GM12878 (cell line): ENCODE results near the gene PPIP5K2. TPM values are rescaled to one million over a fixed set of nuclear protein-coding genes. Genes with fewer than 3 reads are reported as not detected.

Source experiments
- ATAC-seq: fragments of 200-7000 bp; cut with Tn5 transposase; 3 replicates; pipeline ENCODE4 v1.9.1; 2020; ENCODE audit warnings: mild to moderate bottlenecking, moderate library complexity
- BruUV-seq: library from RNA; stranded (reverse); fragments of 400-500 nt; replicated peaks from 2 replicates; lab custom pipeline; 2021; lab: Mats Ljungman, UMichigan
- CTCF ChIA-PET: fragments of 300-600 bp; sonication (Branson Sonifier 250); formaldehyde crosslinking; extraction: SDS; loops from one replicate; lab custom pipeline; 2021; ENCODE audit warnings: inconsistent platforms; lab: Yijun Ruan, JAX
- POLR2A ChIA-PET: fragments of 350-600 bp; formaldehyde crosslinking; extraction: SDS; loops from one replicate; lab custom pipeline; 2021; ENCODE audit warnings: inconsistent platforms; lab: Charles Lee
- RAD21 ChIA-PET: fragments of 300-600 bp; sonication (Branson Sonifier 250); formaldehyde crosslinking; loops from one replicate; lab custom pipeline; 2023; ENCODE audit warnings: antibody characterized with exemption; ENCODE audit not compliant: unreplicated experiment; lab: Charles Lee
- SMC1A ChIA-PET: fragments of 300-600 bp; sonication (Branson Sonifier 250); formaldehyde crosslinking; loops from one replicate; lab custom pipeline; 2023; ENCODE audit not compliant: unreplicated experiment, uncharacterized antibody; lab: Charles Lee
- DNase-seq: peaks from one replicate; pipeline ENCODE4 v3.0.0-alpha.2; 2011; ENCODE audit warnings: low read depth, low spot score
- FAIRE-seq: peaks from 3 replicates; lab custom pipeline; 2011; peaks lifted over from hg19 to GRCh38; lab: Jason Lieb, UNC
- H2AFZ ChIP-seq: 2 replicates; pipeline ENCODE4 v1.6.0; 2011; ENCODE audit warnings: low read depth, low read length, control low read depth; ENCODE audit not compliant: control insufficient read depth
- H3K27ac ChIP-seq: 2 replicates; pipeline ENCODE4 v1.5.1; 2011; ENCODE audit warnings: control low read depth; ENCODE audit not compliant: control insufficient read depth, insufficient read depth
- H3K27me3 ChIP-seq, 2 experiments: replicated peaks in 1 of 2; 2 replicates each; pipeline versions ENCODE4 v1.6.0 to v1.6.1; 2011; ENCODE audit warnings: low read length in 1 of 2; ENCODE audit not compliant: control insufficient read depth in 2 of 2, insufficient read depth in 2 of 2
- H3K36me3 ChIP-seq, 2 experiments: 2 replicates each; pipeline ENCODE4 v1.5.1; 2011; ENCODE audit warnings: low read length in 1 of 2; ENCODE audit not compliant: control insufficient read depth in 2 of 2, insufficient read depth in 2 of 2
- H3K4me1 ChIP-seq: 2 replicates; pipeline ENCODE4 v1.6.1; 2011; ENCODE audit warnings: mild to moderate bottlenecking, low read length, moderate library complexity, mixed read lengths; ENCODE audit not compliant: control insufficient read depth, insufficient read depth
- H3K4me2 ChIP-seq: 2 replicates; pipeline ENCODE4 v1.6.0; 2011; ENCODE audit warnings: control low read depth; ENCODE audit not compliant: control insufficient read depth, insufficient read depth
- H3K4me3 ChIP-seq: fragments of 200-600 bp; sonication (generic); 2 replicates; pipeline ENCODE4 v1.5.1; 2016
- H3K79me2 ChIP-seq: 2 replicates; pipeline ENCODE4 v1.6.0; 2011; ENCODE audit warnings: low read length; ENCODE audit not compliant: control insufficient read depth, insufficient read depth
- H3K9ac ChIP-seq: 2 replicates; pipeline ENCODE4 v1.8.0; 2011; ENCODE audit warnings: low read length, control low read depth, mixed read lengths; ENCODE audit not compliant: control insufficient read depth, insufficient read depth
- H3K9me3 ChIP-seq: replicated peaks from 3 replicates; pipeline ENCODE4 v1.5.1; 2011; ENCODE audit warnings: mild to moderate bottlenecking, low read length; ENCODE audit not compliant: control insufficient read depth, insufficient read depth
- H4K20me1 ChIP-seq: 2 replicates; pipeline ENCODE4 v1.6.0; 2011; ENCODE audit not compliant: control insufficient read depth, insufficient read depth
- CHD2 ChIP-seq: IDR thresholded peaks from 2 replicates; pipeline ENCODE4 v1.6.1; 2011; ENCODE audit warnings: low read depth, low read length, improper control_type of control experiment, borderline replicate concordance
- IRF4 ChIP-seq: IDR thresholded peaks from 2 replicates; pipeline ENCODE4 v1.6.1; 2011; ENCODE audit warnings: low read depth, low read length
- POU2F2 ChIP-seq: IDR thresholded peaks from 3 replicates; pipeline ENCODE4 v1.6.1; 2011; ENCODE audit warnings: low read depth, mild to moderate bottlenecking, low read length, borderline replicate concordance
- RFX5 ChIP-seq: IDR thresholded peaks from 2 replicates; pipeline ENCODE4 v1.6.1; 2011; ENCODE audit warnings: low read depth, low read length, improper control_type of control experiment
- STAT3 ChIP-seq: IDR thresholded peaks from 2 replicates; pipeline ENCODE4 v1.6.1; 2011; ENCODE audit warnings: low read depth, low read length, improper control_type of control experiment
- SUPT20H ChIP-seq: IDR thresholded peaks from 2 replicates; pipeline ENCODE4 v1.6.1; 2011; ENCODE audit warnings: low read depth, mild to moderate bottlenecking, low read length, moderate library complexity, borderline replicate concordance; ENCODE audit not compliant: control insufficient read depth
- WGBS: methylation state at CpG from one replicate; pipeline ENCODE4 v1.1.6; 2016; ENCODE audit warnings: low lambda C conversion rate; ENCODE audit not compliant: insufficient replicate concordance, insufficient coverage; ENCODE audit errors: missing lambda C conversion rate; 5-methylcytosine and 5-hydroxymethylcytosine counted together
- in situ Hi-C: fragments of 300-500 bp; cut with MboI; formaldehyde crosslinking; loops from 9 replicates; pipeline ENCODE4 v1.14.3; 2018; ENCODE audit warnings: mixed read lengths
- intact Hi-C: fragments of 100-400 bp; cut with micrococcal nuclease; formaldehyde crosslinking; loops from one replicate; pipeline ENCODE4 v1.14.2; 2022; ENCODE audit not compliant: unreplicated experiment
- polyA plus RNA-seq, 11 experiments: library from polyadenylated mRNA; depleted of rRNA in 4 of 11; unstranded in 6 of 11; stranded (reverse) in 5 of 11; fragments of >200 nt; fragmentation: Nextera tagmentation in 4 of 11; fragmentation: Illumina TruSeq in 1 of 11; extraction: Ambion mirVana in 4 of 11; extraction: Trizol in 1 of 11; gene quantifications; 1 replicate in 1 of 11; 2 replicates in 10 of 11; pipeline versions ENCODE4 v1.2.1 to v1.2.3, GENCODE V29; 2011 to 2016; ENCODE audit warnings: inconsistent platforms in 2 of 11, missing spikeins in 2 of 11, low read depth in 1 of 11
- total RNA-seq, 4 experiments: library from RNA; depleted of rRNA in 3 of 4; stranded (reverse); fragments of >200 nt in 3 of 4; fragmentation: Illumina TruSeq in 1 of 4; extraction: Trizol in 1 of 4; gene quantifications; 2 replicates each; pipeline versions ENCODE4 v1.2.1 to v1.2.3, GENCODE V29; 2013 to 2021
- TF ChIP-seq, protein P1 (sequence below): fragments of 450-650 bp; formaldehyde crosslinking; IDR thresholded peaks from 2 replicates; pipeline ENCODE4 v1.5.0; 2022; ENCODE audit warnings: mild to moderate bottlenecking, missing genetic modification characterization
- TF ChIP-seq, protein P2 (sequence below): fragments of 450-650 bp; conservative IDR thresholded peaks from 2 replicates; pipeline ENCODE4 v1.6.1; 2017; ENCODE audit warnings: mild to moderate bottlenecking, moderate library complexity
- TF ChIP-seq, protein P3 (sequence below): fragments of 450-650 bp; IDR thresholded peaks from 2 replicates; pipeline ENCODE4 v1.6.1; 2017; ENCODE audit warnings: mild to moderate bottlenecking, moderate library complexity
- TF ChIP-seq, protein P4 (sequence below): IDR thresholded peaks from 2 replicates; pipeline ENCODE4 v1.6.1; 2012; ENCODE audit warnings: low read depth, low read length, improper control_type of control experiment

PPIP5K2 gene
- total and polyA plus RNA-seq, 10 of the 15 experiments (the other 5 are each of a cell fraction or from before 2014, with no cell fraction given) = 27.7 to 87.3 (median 58.6) TPM

DNA sequence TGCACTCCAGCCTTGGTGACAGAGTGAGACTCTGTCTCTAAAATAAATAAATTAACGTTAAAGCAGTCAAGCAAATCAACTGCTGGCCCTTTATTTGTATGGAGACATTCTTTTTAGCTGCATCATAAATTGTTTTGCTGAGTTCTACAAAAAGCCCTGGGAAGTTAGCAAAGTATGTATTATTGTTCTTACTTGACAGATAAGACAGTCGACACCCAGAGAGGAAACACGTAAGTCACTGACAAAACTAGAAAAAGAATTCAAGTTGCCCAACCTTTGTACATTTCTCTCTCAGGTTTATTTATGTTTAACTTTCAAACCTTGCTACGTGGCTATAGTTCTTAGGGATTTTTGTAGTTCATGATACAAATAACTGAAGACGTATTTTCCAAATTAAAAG is 98.1 kb downstream of the PPIP5K2 start:
- H3K4me1 ChIP-seq = no peaks in the 10 kb centered on the region
- ATAC-seq = no peak
- FAIRE-seq = no peak
- ChIA-PET RAD21 (no interaction called here), SMC1A (interaction anchor here (1.5 kb wide), 1 partner anchor 135 kb away, joined by 3 read pairs; no protein-coding TSS in a partner anchor), POLR2A (no interaction called here), CTCF (no interaction called here)
- H3K4me2 ChIP-seq = no peak overlapping the region
- H3K36me3 ChIP-seq = no peaks in the 10 kb centered on the region
- no peaks in the 10 kb centered on the region for H3K27me3 ChIP-seq
- DNase-seq = no peak
- no peaks in the 10 kb centered on the region for H3K9me3 ChIP-seq
- H3K9ac ChIP-seq = no peak overlapping the region
- H4K20me1 ChIP-seq = no peaks in the 10 kb centered on the region
- WGBS = 95% methylated on average over 5 of the region's 5 CpGs
- no TSS peak for BruUV-seq
- no peak overlapping the region for H3K27ac ChIP-seq
- H3K4me3 ChIP-seq = no peak overlapping the region
- intact Hi-C loops = no loop called here
- no peaks in the 10 kb centered on the region for H3K79me2 ChIP-seq
- in situ Hi-C loops = no loop called here
- no peak overlapping the region for H2AFZ ChIP-seq
- TF ChIP-seq, protein P1, sequence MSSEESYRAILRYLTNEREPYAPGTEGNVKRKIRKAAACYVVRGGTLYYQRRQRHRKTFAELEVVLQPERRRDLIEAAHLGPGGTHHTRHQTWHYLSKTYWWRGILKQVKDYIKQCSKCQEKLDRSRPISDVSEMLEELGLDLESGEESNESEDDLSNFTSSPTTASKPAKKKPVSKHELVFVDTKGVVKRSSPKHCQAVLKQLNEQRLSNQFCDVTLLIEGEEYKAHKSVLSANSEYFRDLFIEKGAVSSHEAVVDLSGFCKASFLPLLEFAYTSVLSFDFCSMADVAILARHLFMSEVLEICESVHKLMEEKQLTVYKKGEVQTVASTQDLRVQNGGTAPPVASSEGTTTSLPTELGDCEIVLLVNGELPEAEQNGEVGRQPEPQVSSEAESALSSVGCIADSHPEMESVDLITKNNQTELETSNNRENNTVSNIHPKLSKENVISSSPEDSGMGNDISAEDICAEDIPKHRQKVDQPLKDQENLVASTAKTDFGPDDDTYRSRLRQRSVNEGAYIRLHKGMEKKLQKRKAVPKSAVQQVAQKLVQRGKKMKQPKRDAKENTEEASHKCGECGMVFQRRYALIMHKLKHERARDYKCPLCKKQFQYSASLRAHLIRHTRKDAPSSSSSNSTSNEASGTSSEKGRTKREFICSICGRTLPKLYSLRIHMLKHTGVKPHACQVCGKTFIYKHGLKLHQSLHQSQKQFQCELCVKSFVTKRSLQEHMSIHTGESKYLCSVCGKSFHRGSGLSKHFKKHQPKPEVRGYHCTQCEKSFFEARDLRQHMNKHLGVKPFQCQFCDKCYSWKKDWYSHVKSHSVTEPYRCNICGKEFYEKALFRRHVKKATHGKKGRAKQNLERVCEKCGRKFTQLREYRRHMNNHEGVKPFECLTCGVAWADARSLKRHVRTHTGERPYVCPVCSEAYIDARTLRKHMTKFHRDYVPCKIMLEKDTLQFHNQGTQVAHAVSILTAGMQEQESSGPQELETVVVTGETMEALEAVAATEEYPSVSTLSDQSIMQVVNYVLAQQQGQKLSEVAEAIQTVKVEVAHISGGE (CRISPR knock-in tag) = no peak
- TF ChIP-seq, protein P2, sequence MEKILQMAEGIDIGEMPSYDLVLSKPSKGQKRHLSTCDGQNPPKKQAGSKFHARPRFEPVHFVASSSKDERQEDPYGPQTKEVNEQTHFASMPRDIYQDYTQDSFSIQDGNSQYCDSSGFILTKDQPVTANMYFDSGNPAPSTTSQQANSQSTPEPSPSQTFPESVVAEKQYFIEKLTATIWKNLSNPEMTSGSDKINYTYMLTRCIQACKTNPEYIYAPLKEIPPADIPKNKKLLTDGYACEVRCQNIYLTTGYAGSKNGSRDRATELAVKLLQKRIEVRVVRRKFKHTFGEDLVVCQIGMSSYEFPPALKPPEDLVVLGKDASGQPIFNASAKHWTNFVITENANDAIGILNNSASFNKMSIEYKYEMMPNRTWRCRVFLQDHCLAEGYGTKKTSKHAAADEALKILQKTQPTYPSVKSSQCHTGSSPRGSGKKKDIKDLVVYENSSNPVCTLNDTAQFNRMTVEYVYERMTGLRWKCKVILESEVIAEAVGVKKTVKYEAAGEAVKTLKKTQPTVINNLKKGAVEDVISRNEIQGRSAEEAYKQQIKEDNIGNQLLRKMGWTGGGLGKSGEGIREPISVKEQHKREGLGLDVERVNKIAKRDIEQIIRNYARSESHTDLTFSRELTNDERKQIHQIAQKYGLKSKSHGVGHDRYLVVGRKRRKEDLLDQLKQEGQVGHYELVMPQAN = no peak
- TF ChIP-seq CHD2 (no peak), RFX5 (no peak), POU2F2 (no peak), STAT3 (no peak), SUPT20H (no peak), IRF4 (no peak)
- TF ChIP-seq, protein P3, sequence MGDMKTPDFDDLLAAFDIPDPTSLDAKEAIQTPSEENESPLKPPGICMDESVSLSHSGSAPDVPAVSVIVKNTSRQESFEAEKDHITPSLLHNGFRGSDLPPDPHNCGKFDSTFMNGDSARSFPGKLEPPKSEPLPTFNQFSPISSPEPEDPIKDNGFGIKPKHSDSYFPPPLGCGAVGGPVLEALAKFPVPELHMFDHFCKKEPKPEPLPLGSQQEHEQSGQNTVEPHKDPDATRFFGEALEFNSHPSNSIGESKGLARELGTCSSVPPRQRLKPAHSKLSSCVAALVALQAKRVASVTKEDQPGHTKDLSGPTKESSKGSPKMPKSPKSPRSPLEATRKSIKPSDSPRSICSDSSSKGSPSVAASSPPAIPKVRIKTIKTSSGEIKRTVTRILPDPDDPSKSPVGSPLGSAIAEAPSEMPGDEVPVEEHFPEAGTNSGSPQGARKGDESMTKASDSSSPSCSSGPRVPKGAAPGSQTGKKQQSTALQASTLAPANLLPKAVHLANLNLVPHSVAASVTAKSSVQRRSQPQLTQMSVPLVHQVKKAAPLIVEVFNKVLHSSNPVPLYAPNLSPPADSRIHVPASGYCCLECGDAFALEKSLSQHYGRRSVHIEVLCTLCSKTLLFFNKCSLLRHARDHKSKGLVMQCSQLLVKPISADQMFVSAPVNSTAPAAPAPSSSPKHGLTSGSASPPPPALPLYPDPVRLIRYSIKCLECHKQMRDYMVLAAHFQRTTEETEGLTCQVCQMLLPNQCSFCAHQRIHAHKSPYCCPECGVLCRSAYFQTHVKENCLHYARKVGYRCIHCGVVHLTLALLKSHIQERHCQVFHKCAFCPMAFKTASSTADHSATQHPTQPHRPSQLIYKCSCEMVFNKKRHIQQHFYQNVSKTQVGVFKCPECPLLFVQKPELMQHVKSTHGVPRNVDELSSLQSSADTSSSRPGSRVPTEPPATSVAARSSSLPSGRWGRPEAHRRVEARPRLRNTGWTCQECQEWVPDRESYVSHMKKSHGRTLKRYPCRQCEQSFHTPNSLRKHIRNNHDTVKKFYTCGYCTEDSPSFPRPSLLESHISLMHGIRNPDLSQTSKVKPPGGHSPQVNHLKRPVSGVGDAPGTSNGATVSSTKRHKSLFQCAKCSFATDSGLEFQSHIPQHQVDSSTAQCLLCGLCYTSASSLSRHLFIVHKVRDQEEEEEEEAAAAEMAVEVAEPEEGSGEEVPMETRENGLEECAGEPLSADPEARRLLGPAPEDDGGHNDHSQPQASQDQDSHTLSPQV = no peak
- TF ChIP-seq, protein P4, sequence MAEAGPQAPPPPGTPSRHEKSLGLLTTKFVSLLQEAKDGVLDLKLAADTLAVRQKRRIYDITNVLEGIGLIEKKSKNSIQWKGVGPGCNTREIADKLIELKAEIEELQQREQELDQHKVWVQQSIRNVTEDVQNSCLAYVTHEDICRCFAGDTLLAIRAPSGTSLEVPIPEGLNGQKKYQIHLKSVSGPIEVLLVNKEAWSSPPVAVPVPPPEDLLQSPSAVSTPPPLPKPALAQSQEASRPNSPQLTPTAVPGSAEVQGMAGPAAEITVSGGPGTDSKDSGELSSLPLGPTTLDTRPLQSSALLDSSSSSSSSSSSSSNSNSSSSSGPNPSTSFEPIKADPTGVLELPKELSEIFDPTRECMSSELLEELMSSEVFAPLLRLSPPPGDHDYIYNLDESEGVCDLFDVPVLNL = no peak
